ENCODE data around the gene PSD2.

PSD2 gene

GRCh38 chr5:139763930-139764791 lies 31.4 kb upstream of the PSD2 start:
- no peak for DNase-seq

- no peak for DNase-seq
Measured at GRCh38 chr5:139764886-139765408, 30.7 kb upstream of the PSD2 start.

GRCh38 chr5:139765409-139766217 lies 30.0 kb upstream of the PSD2 start:
- peak; percentile 90 for DNase-seq

GRCh38 chr5:139767960-139768359 lies 27.6 kb upstream of the PSD2 start:
- DNase-seq, result no peak

- DNase-seq, result no peak
Measured at GRCh38 chr5:139768807-139769465, 26.7 kb upstream of the PSD2 start.

- DNase-seq, result no peak
Measured at GRCh38 chr5:139769477-139769876, 26.1 kb upstream of the PSD2 start.

- DNase-seq, result no peak
Measured at GRCh38 chr5:139770722-139771121, 24.9 kb upstream of the PSD2 start.

GRCh38 chr5:139772089-139772791 lies 23.4 kb upstream of the PSD2 start:
- DNase-seq, result no peak

- DNase-seq, result no peak
Measured at GRCh38 chr5:139772927-139773690, 22.5 kb upstream of the PSD2 start.

- DNase-seq, result peak; percentile 91
Measured at GRCh38 chr5:139774980-139775661, 20.5 kb upstream of the PSD2 start.

GRCh38 chr5:139775872-139776271 lies 19.7 kb upstream of the PSD2 start:
- DNase-seq, result no peak

- no peak for DNase-seq
Measured at GRCh38 chr5:139776861-139777260, 18.7 kb upstream of the PSD2 start.

- DNase-seq, result no peak
Measured at GRCh38 chr5:139783436-139783965, 12.1 kb upstream of the PSD2 start.

GRCh38 chr5:139784488-139784887 lies 11.1 kb upstream of the PSD2 start:
- no peak for DNase-seq

GRCh38 chr5:139787257-139787567 lies 8.4 kb upstream of the PSD2 start:
- no peak for DNase-seq

- peak; percentile 87 for DNase-seq
Measured at GRCh38 chr5:139787568-139788293, 7.9 kb upstream of the PSD2 start.

- no peak for DNase-seq
Measured at GRCh38 chr5:139788294-139788910, 7.2 kb upstream of the PSD2 start.

GRCh38 chr5:139789116-139789844 lies 6.3 kb upstream of the PSD2 start:
- DNase-seq, result no peak

GRCh38 chr5:139789845-139790189 lies 5.8 kb upstream of the PSD2 start:
- no peak for DNase-seq

Measured in hematopoietic multipotent progenitor cell treated with erythropoietin and hydrocortisone succinate and interleukin-3 and kit ligand, for 4 days (in vitro differentiated cells).